ENCODE data around the gene PKD2. TPM values are rescaled to one million over a fixed set of nuclear protein-coding genes. Genes with fewer than 3 reads are reported as not detected.

The PKD2 gene
- total and polyA plus RNA-seq, 2 donors (not counting 1 experiment from before 2014, with no cell fraction given): 1.8 to 5.8 TPM

DNA sequence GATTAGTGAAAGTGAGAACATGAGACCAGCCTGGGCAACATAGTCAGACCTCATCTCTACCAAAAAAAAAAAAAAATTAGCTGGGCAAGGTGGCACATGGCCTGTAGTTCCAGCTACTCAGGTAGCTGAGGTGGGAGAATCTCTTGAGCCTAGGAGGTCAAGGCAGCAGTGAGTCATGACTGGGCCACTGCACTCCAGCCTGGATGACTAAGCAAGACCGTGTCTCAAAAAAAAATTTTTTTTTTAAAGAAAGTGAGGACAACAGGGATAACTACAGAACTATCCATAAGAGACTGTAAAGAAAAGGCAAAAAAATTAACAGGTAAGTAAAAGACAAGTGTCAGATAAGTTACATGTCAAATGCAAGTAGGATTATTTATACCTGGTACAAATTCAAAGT is 45.4 kb upstream of the PKD2 start:
- Histone ChIP-seq H3K9ac (ENCODE audit: low read length) (no peak overlapping the region), H2AFZ (ENCODE audit: insufficient read depth, low read depth, low read length, poor library complexity, severe bottlenecking) (no peak overlapping the region), H3K27ac (ENCODE audit: low read length in 2 of 2) (no peak overlapping the region), H3K4me1 (ENCODE audit: control insufficient read depth in 2 of 2, insufficient read depth in 2 of 2, low read length in 2 of 2) (no peaks in the 10 kb centered on the region), H3K4me3 (ENCODE audit: control extremely low read depth in 1 of 5, extremely low read depth in 1 of 5, insufficient read depth in 1 of 5, low read depth in 2 of 5, low read length in 4 of 5) (no peak overlapping the region), H3K79me2 (ENCODE audit: control insufficient read depth, insufficient read depth, low read length) (no peaks in the 10 kb centered on the region), H3K27me3 (replicated peaks in 1 of 4; ENCODE audit: control extremely low read depth in 1 of 4, control insufficient read depth in 3 of 4, insufficient read depth in 4 of 4, low read length in 3 of 4) (no peaks in the 10 kb centered on the region), H3K36me3 (replicated peaks in 1 of 2; ENCODE audit: control extremely low read depth in 1 of 2, control insufficient read depth in 1 of 2, extremely low read depth in 1 of 2, insufficient read depth in 2 of 2, low read length in 1 of 2) (no peaks in the 10 kb centered on the region), H3K9me3 (ENCODE audit: control extremely low read depth in 1 of 3, control insufficient read depth in 2 of 3, insufficient read depth in 1 of 3, low read length in 2 of 3) (peaks cover 0 to 10% (median 0%) of the 10 kb centered on the region in 3 donors), H4K20me1 (ENCODE audit: control insufficient read depth, insufficient read depth, low read length, poor library complexity, severe bottlenecking) (no peaks in the 10 kb centered on the region), H3K4me2 (replicated peaks; ENCODE audit: low read depth, low read length, poor library complexity, severe bottlenecking) (no peak overlapping the region)
- H3K4me1 Mint-ChIP-seq: no peaks in the 10 kb centered on the region
- no CpG with 5 or more reads among the region's 1 CpG for WGBS (ENCODE audit: insufficient coverage)
- ChIA-PET POLR2A (no interaction called here), CTCF (interaction anchor here (3.3 kb wide), 1 partner anchor 11 kb away, joined by 19 read pairs; no protein-coding TSS in a partner anchor)
- no peaks in the 10 kb centered on the region for H3K27me3 Mint-ChIP-seq
- DNase-seq (no peak), ATAC-seq (ENCODE audit: low read depth) (no peak)
- intact Hi-C loops (cut with micrococcal nuclease): no loop called here
- TF ChIP-seq EZH2 (IDR thresholded peaks at IDR 0.05; ENCODE audit: borderline replicate concordance, insufficient read depth, low read depth, low read length, poor library complexity, severe bottlenecking): no peak
- TF ChIP-seq, protein P1, sequence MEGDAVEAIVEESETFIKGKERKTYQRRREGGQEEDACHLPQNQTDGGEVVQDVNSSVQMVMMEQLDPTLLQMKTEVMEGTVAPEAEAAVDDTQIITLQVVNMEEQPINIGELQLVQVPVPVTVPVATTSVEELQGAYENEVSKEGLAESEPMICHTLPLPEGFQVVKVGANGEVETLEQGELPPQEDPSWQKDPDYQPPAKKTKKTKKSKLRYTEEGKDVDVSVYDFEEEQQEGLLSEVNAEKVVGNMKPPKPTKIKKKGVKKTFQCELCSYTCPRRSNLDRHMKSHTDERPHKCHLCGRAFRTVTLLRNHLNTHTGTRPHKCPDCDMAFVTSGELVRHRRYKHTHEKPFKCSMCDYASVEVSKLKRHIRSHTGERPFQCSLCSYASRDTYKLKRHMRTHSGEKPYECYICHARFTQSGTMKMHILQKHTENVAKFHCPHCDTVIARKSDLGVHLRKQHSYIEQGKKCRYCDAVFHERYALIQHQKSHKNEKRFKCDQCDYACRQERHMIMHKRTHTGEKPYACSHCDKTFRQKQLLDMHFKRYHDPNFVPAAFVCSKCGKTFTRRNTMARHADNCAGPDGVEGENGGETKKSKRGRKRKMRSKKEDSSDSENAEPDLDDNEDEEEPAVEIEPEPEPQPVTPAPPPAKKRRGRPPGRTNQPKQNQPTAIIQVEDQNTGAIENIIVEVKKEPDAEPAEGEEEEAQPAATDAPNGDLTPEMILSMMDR (IDR thresholded peaks at IDR 0.05): no peak
- no peak overlapping the region for H3K27ac Mint-ChIP-seq
- H3K4me3 Mint-ChIP-seq: no peak overlapping the region
- no peaks in the 10 kb centered on the region for H3K9me3 Mint-ChIP-seq (ENCODE audit: insufficient read depth)

DNA sequence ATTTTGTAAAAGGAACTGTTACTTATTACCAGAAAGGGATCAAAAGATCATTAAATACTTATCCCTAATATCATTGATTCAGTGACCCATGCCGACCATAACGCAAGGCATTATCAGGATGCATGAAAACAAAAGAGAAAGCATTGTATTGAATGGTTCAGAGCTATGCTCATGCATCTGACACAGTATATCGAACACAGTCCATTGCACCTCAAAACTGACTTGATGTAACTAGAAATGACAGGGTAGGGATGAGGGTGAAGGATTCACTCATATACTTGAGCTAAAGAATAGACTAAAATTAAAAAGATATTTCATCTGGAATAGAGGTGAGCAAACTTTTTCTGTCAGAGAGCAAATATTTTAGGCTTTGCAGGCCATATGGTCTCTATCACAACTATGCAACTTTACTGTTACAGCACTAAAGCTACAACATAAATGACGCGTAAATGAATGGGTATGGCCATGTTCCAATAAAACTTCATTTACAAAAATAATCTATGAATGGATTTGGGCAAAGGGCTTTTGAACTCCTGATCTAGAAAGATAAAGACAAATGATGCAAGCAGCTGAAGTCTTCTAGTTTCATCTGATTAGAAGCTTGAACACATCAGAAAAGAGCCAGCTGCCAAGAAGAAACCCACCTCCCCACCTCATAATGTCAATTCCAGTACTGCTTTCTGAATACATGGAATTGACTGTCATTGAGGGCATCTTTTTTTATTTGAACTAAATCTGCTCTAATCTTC is 44.9 kb upstream of the PKD2 start:
- H3K27ac ChIP-seq (ENCODE audit: low read length in 2 of 2): no peak overlapping the region
- DNase-seq (no peak), ATAC-seq (ENCODE audit: low read depth) (no peak)
- Mint-ChIP-seq H3K4me1 (no peaks in the 10 kb centered on the region), H3K27ac (no peak overlapping the region), H3K4me3 (no peak overlapping the region), H3K27me3 (no peaks in the 10 kb centered on the region), H3K9me3 (ENCODE audit: insufficient read depth) (no peaks in the 10 kb centered on the region)
- H3K4me2 ChIP-seq (replicated peaks; ENCODE audit: low read depth, low read length, poor library complexity, severe bottlenecking): no peak overlapping the region
- peaks cover 0 to 10% (median 0%) of the 10 kb centered on the region in 3 donors for H3K9me3 ChIP-seq (ENCODE audit: control extremely low read depth in 1 of 3, control insufficient read depth in 2 of 3, insufficient read depth in 1 of 3, low read length in 2 of 3)
- H3K27me3 ChIP-seq (replicated peaks in 1 of 4; ENCODE audit: control extremely low read depth in 1 of 4, control insufficient read depth in 3 of 4, insufficient read depth in 4 of 4, low read length in 3 of 4): no peaks in the 10 kb centered on the region
- CTCF ChIA-PET: interaction anchor here (1.2 to 3.3 kb wide), 2 partner anchors 11 to 13 kb away, joined by 4 to 19 read pairs; partner anchors contain the start of gene SPP1
- H3K4me3 ChIP-seq (ENCODE audit: control extremely low read depth in 1 of 5, extremely low read depth in 1 of 5, insufficient read depth in 1 of 5, low read depth in 2 of 5, low read length in 4 of 5): no peak overlapping the region
- intact Hi-C loops (cut with micrococcal nuclease): no loop called here
- TF ChIP-seq, protein P1 (IDR thresholded peaks at IDR 0.05): no peak
- no peak for TF ChIP-seq EZH2 (IDR thresholded peaks at IDR 0.05; ENCODE audit: borderline replicate concordance, insufficient read depth, low read depth, low read length, poor library complexity, severe bottlenecking)
- H4K20me1 ChIP-seq (ENCODE audit: control insufficient read depth, insufficient read depth, low read length, poor library complexity, severe bottlenecking): no peaks in the 10 kb centered on the region
- H3K4me1 ChIP-seq (ENCODE audit: control insufficient read depth in 2 of 2, insufficient read depth in 2 of 2, low read length in 2 of 2): no peaks in the 10 kb centered on the region
- POLR2A ChIA-PET: no interaction called here
- H3K9ac ChIP-seq (ENCODE audit: low read length): no peak overlapping the region
- H3K36me3 ChIP-seq (replicated peaks in 1 of 2; ENCODE audit: control extremely low read depth in 1 of 2, control insufficient read depth in 1 of 2, extremely low read depth in 1 of 2, insufficient read depth in 2 of 2, low read length in 1 of 2): no peaks in the 10 kb centered on the region
- no peak overlapping the region for H2AFZ ChIP-seq (ENCODE audit: insufficient read depth, low read depth, low read length, poor library complexity, severe bottlenecking)
- WGBS (ENCODE audit: insufficient coverage): no CpG with 5 or more reads among the region's 5 CpGs
- no peaks in the 10 kb centered on the region for H3K79me2 ChIP-seq (ENCODE audit: control insufficient read depth, insufficient read depth, low read length)
